DLD1 (cell line): Measurements from ENCODE around the gene PRR14.

Source experiments
- in situ Hi-C: cut with HindIII; loops from 2 replicates; pipeline ENCODE4 v1.10.0; 2017; ENCODE audit warnings: low sequenced_read_pairs

PRR14 gene

GRCh38 chr16:30650369-30651123 lies at the start of gene PRR14:
TSS of gene PRR14 (plus strand) at chr16:30650960. CDS start at chr16:30651646, 686 bp downstream.
- in situ Hi-C loops: no loop called here

GRCh38 chr16:30601966-30602365 lies 48.8 kb upstream of the PRR14 start:
- in situ Hi-C loops: no loop called here

GRCh38 chr16:30602616-30603277 lies 48.0 kb upstream of the PRR14 start:
- in situ Hi-C loops: no loop called here

- in situ Hi-C loops: no loop called here
Observed at GRCh38 chr16:30603945-30604315, 46.8 kb upstream of the PRR14 start.

- in situ Hi-C loops: no loop called here
Observed at GRCh38 chr16:30604316-30604947, 46.3 kb upstream of the PRR14 start.

- in situ Hi-C loops: no loop called here
Observed at GRCh38 chr16:30605158-30605557, 45.6 kb upstream of the PRR14 start.

GRCh38 chr16:30606004-30606403 lies 44.8 kb upstream of the PRR14 start:
- in situ Hi-C loops: no loop called here

- in situ Hi-C loops: no loop called here
Observed at GRCh38 chr16:30609002-30609925, 41.5 kb upstream of the PRR14 start.

- in situ Hi-C loops: no loop called here
Observed at GRCh38 chr16:30609926-30610839, 40.6 kb upstream of the PRR14 start, which contains the start of gene ZNF689. TSS of gene ZNF689 (minus strand) at chr16:30610389. CDS start at chr16:30610041, 348 bp downstream.

- in situ Hi-C loops: no loop called here
Observed at GRCh38 chr16:30615358-30616091, 35.2 kb upstream of the PRR14 start.

GRCh38 chr16:30619202-30619601 lies 31.6 kb upstream of the PRR14 start:
- in situ Hi-C loops: no loop called here

- in situ Hi-C loops: no loop called here
Observed at GRCh38 chr16:30619638-30620037, 31.1 kb upstream of the PRR14 start.

GRCh38 chr16:30620169-30620568 lies 30.6 kb upstream of the PRR14 start:
- in situ Hi-C loops: no loop called here

- in situ Hi-C loops: no loop called here
Observed at GRCh38 chr16:30621765-30622164, 29.0 kb upstream of the PRR14 start.

- in situ Hi-C loops: no loop called here
Observed at GRCh38 chr16:30622455-30623032, 28.2 kb upstream of the PRR14 start.

- in situ Hi-C loops: no loop called here
Observed at GRCh38 chr16:30623536-30624283, 27.1 kb upstream of the PRR14 start.

- in situ Hi-C loops: loop anchor here (25.0 kb wide), 1 partner anchor 214 kb away; the partner anchor contains the start of gene ZNF771
Observed at GRCh38 chr16:30626236-30626635, 24.5 kb upstream of the PRR14 start.
